GM19324 (cell line): ENCODE results near the gene FSTL4.

Source experiments
- ATAC-seq: cut with Tn5 transposase; IDR thresholded peaks from one replicate; pipeline ENCODE4 v1.9.1; 2021; ENCODE audit warnings: mild to moderate bottlenecking, moderate library complexity; ENCODE audit not compliant: unreplicated experiment, low FRiP score

Gene FSTL4

GRCh38 chr5:133314086-133314485 is 298.3 kb downstream of the FSTL4 start:
- no peak for ATAC-seq

GRCh38 chr5:133311176-133311575 is 301.2 kb downstream of the FSTL4 start:
- ATAC-seq, result no peak

- ATAC-seq, result no peak
These were observed 302.2 kb downstream of the FSTL4 start for GRCh38 chr5:133309984-133310621.

- no peak for ATAC-seq
These were observed 303.1 kb downstream of the FSTL4 start for GRCh38 chr5:133309166-133309795.

DNA sequence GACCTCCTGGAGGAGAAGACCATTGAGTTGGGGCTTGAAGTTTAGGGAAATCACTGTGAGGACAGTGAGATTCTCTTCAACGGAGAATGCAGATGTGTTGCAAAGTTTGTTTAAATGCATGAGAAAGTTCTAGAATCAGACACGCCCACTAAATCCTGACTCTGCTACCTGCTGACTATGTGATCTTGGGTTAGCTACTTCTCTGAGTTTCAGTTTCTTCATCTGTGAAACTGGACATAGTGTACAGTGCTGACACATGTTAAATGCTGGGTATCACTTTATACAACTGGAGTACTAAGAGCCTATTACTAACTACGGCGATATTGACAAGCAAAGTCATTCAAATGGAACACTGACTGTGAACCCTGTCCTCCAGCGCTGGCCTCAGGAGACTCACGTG is 305.1 kb downstream of the FSTL4 start:
- ATAC-seq, result no peak

DNA sequence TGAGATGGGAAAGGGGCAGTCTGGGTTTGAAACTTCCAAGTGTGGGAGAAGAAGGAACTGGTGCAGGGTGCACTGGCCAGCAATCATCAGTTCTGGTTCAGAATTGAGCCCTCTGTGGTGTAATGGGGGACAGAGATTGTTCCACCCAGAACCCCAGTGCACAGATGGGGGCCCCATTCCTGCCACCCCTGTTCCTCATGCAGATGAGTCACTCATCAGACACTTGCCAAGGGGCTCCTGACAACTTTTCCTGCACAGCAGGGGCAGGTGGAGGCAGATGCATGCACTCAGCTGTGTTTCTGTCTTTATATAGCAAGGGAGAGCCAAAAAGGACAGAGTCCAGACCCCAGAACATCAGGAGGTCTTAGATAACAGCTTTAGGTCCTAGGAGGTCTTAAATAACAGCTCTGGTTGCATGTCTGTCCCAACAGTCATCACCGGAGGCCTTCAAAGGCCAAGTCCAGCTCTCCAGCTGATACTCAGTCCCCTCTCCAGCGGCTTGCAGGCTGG is 307.6 kb downstream of the FSTL4 start:
- ATAC-seq, result no peak

DNA sequence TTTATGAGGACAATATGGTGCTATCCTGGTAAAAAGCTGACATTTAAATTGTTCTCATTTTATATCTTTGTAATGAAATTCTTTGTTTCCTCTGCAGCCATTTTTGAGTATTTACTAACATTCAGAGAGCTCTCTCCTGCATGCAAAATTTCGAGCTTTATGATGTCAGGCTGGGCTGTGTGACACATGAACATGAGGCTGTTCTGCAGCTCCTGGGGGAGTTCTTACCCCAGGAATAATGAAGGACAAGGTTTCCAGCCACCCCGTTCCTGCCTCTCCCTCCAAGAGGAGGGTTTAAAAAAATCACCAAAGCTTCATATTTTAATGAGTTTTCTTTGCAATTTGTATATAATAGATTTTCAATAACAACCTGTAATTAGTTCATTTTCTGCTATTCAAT is 308.2 kb downstream of the FSTL4 start:
- ATAC-seq, result no peak

- ATAC-seq, result no peak
These were observed 309.0 kb downstream of the FSTL4 start for GRCh38 chr5:133303298-133303697.

DNA sequence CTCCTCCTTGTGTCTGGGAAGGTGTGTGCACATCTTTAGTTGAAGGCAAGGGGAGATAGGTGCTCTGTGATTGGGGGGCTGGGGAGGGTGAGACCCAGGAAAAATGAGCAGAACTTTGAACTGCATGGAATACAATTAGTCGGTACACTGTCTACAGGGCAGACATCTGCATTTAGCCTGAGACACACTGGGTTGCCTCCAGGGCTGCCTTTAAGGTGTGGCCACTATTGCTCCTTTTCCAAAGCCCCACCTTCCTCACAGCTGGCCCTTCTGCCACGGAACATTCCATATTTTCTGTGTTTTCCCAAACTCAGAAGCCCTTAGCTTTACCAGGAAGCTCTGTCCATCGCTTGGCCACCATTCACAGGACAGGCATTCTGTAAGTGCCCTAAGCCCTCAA is 312.6 kb downstream of the FSTL4 start:
- no peak for ATAC-seq

GRCh38 chr5:133299021-133299420 is 313.3 kb downstream of the FSTL4 start:
- ATAC-seq, result no peak

- ATAC-seq, result no peak
These were observed 313.9 kb downstream of the FSTL4 start for GRCh38 chr5:133298447-133298846.

- ATAC-seq, result no peak
These were observed 315.0 kb downstream of the FSTL4 start for GRCh38 chr5:133297293-133297692.

DNA sequence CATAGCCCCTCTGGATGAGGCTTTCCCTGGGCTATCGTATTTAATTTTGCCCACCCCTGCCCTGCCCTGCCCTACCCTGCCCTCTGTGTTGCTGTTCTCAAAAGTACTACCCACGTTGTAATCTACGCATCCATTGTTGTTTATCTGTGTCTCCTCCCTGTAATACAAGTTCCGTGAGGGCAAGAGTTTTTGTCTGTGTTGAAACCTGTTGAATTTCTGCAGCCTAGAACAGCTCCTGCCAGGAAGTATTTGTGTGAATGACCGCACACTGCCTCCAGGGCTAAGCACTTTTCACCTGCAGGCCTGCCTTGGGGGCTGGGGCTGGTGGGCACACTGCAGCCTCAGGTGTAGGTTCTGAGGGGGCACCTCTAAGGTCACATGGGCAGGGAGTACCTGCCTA is 315.7 kb downstream of the FSTL4 start:
- no peak for ATAC-seq

DNA sequence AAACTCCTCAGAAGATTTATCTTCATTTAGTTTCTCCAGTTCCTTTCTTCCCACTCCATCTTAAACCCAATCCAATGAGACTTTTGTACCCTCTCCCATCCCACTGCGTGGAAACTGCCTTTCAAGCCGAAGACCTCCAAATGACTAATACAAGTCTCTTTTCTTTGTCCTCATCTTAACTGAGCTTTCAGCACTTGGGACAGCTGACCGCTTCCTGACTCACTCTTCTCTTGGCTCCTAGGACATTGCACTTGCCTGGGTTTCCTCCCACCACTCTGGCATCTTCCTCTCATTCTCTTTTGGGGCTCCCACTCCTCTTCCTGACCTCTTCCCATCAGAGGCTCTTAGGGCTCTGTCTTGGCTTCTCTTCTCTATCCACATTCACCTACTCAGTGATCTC is 316.8 kb downstream of the FSTL4 start:
- no peak for ATAC-seq

DNA sequence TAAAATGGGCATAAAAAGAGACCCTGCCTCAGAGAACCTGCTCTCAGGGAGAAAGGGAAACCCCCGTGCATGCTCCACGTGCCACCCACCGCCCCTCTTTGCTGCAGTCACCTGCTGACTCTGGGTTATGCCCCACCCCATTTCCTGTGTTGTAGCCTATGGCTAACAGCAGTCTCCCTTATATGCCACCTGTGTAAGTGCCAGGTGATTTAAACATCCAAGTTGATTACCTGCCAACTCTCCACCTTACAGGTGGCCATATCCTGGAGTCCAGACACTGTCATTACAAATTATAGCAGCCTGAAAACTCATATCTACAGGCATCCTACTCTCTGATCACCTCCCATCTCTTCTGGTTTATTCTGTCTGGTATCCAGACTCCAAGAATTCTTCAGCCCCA is 318.0 kb downstream of the FSTL4 start:
- no peak for ATAC-seq

GRCh38 chr5:133293960-133294359 is 318.4 kb downstream of the FSTL4 start:
- no peak for ATAC-seq

GRCh38 chr5:133292300-133292699 is 320.0 kb downstream of the FSTL4 start:
- ATAC-seq, result no peak

DNA sequence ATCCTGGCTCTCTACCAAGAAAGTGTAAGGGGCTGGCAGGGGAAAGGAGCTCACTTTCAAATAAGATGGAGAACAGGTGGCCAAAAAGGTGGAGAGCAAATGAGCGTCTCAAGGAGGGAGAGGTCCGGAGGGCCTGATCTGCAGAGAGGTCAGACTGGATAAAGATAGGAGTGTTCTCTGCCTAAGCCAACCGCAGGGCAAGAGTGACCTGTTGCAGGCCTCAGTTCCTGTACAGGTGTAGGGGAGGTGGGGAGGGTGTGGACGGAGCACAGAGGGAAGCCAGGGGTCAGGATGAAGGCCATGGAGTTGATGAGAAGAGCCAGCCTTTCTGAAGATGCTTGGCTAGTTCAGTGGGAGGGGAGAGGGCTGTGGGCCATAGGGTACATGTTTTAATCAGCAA is 320.8 kb downstream of the FSTL4 start:
- no peak for ATAC-seq

- ATAC-seq, result no peak
These were observed 321.6 kb downstream of the FSTL4 start for GRCh38 chr5:133290669-133291240.

DNA sequence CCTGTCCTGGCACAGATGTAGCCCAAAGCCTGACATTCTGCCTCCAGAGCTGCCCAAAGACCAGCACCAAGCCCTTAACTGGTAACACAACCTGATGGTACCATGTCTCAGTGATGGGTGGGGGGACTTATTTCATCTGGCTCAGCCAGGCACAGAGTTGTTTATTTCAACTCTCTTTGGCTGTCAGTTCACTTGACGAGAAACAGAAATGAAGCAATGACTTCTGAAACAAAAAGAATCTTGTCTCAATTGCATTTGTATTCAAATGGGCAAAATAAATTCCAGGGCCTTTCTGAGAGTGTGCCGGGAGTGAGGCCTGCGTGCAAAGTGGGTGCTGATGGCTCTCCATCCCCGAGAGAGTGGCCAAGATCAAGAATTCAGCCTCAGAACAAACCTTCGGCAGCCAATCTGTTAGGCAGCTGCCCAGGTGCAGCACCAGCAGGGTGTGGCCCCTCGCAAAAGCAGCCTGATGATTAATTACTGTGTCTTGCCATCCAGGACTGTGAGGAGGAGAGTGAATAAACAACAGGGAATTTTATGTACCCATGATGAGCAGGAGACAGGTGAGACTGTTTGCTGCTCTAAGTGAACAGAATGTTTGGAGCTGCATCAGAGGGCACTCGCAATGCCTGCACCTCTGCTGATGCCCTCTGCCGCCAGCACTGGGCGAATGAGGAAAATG is 322.5 kb downstream of the FSTL4 start:
- no peak for ATAC-seq

GRCh38 chr5:133287500-133287899 is 324.8 kb downstream of the FSTL4 start:
- ATAC-seq, result no peak
